ENCODE measurements around the gene KLHL24. TPM values are rescaled to one million over a fixed set of nuclear protein-coding genes. Genes with fewer than 3 reads are reported as not detected.
"Not testable (repeated sequence)": the region's sequence is repeated elsewhere in the genome, so short reads cannot be mapped to it uniquely, and the experiment has no call there.

KLHL24 gene
- polyA plus RNA-seq, 12 donors, result 26.3 to 74.7 (median 35.3) TPM

GRCh38 chr3:183632725-183633124 lies 2.7 kb upstream of the KLHL24 start:
- DNase-seq, result not testable (repeated sequence)

- DNase-seq, result no peak
Observed at GRCh38 chr3:183634707-183635106, 716 bp upstream of the KLHL24 start.

- DNase-seq, result no peak
Observed at GRCh38 chr3:183635107-183635430, 354 bp upstream of the KLHL24 start.

DNA sequence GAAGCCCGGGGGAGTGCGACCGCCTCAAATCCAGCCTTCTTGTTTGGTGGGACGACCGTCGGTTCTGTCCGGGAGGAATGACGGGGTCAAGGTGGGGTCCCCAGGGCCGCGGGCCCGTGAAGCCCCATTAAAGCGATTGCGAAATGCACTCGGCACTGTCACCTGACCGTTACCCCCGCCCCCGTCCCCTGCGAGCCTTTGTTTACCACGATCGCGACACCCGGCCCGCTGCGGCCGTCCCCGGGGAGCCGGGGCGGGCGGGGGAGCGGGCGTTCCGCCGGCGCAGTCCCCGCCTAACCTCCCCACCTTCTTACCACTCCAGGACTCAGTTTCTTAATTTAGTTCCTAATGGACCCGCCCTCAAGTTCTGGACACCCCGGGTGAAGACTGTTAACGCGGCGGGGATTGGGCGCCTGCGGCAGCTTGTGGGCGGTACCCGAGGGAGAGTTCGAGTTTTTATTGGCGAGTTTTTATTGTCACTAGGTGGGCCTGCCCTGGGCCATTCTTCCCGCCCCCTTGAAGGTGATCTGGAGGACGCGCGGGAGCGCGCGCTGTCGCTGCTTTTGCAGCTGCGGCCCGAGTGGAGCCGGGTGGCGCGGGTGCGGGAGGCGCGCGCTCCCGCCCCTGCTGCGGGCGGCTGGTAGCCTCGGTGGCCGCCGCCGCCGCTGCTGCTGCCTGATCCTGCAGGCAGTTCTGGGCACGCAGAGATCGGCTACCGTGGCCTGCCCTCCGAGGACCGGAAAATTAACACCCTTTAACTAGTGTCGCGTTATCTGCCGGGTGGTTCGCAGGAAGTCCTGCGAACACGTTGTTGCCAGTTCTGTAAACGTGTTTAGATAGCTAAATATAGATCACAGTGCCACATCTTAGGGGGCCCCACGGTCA lies 1.0 kb downstream of the KLHL24 start:
- peak; percentile 97 for DNase-seq

DNA sequence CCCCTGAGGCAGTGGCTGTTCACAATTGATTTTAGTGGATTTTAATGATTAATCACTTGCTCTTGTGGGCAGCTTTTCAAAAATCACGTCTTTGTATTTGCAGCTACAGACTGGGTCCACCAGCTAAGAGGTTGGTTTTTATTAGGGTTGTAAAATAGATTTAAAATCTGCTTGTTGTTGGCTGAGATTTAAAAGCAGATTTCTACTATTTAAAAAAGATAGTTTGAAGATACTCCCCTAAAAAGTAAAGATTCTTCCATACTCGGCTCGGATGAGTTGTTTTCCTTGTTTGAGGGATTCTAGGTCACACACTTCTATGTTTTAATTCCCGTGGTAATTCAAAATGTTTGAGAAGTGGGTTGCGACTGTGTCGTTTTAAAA lies 1.7 kb downstream of the KLHL24 start:
- DNase-seq, result no peak

DNA sequence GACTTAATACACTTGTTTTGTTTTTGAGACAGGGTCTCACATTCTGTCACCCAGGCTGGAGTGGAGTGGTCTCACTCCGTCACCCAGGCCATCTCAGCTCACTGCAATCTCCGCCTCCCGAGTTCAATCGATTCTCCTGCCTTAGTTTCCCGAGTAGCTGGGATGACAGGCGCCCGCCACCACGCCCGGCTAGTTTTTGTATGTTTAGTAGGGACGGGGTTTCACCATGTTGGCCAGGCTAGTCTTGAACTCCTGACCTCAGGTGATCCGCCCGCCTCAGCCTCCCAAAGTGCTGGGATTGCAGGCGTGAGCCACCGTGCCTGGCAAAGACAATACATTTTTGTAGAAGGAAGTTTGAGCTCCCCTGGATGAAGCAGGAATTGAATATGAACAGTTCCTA lies 2.2 kb downstream of the KLHL24 start:
- DNase-seq, result not testable (repeated sequence)

GRCh38 chr3:183638101-183638852 lies 2.9 kb downstream of the KLHL24 start:
- DNase-seq, result no peak

GRCh38 chr3:183640635-183641034 lies 5.2 kb downstream of the KLHL24 start:
- not testable (repeated sequence) for DNase-seq

DNA sequence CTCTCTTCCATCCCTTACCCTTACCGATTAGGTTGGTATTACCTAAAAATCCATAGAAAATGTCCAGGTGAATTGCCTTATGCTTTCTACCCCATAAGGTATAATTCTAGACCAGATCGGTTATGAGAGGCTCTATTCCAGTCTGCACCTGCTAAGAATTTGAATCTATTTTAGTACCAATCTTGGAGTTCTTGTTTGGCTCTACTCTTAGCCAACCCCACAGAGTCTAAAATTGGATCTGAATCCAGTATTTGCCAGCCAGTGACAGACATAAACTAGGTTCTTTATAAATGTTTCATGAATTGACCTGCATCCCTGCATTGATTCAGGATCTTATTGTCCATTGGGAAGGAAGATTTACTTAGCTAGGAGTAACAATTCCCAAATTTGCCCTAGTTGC lies 6.5 kb downstream of the KLHL24 start:
- DNase-seq, result no peak

DNA sequence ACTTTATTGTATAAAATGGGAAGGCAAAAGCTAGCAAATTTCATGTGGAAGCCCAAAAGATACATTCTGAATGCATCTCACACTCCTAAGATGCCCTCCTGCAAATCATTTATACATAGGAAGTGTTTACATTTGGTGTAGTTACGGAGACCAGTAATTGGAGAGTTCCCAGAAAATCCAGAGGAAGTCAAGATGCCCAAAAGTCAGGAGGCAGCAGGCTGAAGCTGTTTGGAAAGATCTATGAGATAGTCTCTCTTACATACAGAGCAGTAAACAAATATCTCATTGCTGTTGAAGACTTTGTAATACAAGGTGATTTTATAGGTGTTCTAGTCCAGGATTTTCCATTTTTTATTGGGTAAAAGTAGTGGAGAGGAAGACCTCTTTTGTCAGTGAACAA lies 8.8 kb downstream of the KLHL24 start:
- no peak for DNase-seq

DNA sequence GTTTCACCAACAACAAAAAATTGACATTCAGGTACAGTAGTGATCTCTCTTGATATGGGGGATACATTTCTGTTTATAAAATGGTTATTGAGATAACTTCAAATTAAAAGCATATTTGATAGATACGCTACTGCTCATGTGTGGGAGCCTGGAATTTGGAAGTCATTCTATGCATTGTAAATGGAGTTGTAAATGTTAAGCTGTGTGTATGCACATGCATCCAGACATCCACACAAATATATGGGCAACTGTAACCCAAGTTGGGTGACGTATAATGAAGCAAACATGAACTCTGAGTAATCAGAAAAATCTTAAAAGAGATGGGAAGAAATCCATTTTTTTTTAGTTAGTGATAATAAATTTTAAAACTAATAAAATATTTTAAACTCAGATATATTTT lies 9.8 kb downstream of the KLHL24 start:
- no peak for DNase-seq

GRCh38 chr3:183650554-183650953 lies 15.1 kb downstream of the KLHL24 start:
- DNase-seq, result no peak

DNA sequence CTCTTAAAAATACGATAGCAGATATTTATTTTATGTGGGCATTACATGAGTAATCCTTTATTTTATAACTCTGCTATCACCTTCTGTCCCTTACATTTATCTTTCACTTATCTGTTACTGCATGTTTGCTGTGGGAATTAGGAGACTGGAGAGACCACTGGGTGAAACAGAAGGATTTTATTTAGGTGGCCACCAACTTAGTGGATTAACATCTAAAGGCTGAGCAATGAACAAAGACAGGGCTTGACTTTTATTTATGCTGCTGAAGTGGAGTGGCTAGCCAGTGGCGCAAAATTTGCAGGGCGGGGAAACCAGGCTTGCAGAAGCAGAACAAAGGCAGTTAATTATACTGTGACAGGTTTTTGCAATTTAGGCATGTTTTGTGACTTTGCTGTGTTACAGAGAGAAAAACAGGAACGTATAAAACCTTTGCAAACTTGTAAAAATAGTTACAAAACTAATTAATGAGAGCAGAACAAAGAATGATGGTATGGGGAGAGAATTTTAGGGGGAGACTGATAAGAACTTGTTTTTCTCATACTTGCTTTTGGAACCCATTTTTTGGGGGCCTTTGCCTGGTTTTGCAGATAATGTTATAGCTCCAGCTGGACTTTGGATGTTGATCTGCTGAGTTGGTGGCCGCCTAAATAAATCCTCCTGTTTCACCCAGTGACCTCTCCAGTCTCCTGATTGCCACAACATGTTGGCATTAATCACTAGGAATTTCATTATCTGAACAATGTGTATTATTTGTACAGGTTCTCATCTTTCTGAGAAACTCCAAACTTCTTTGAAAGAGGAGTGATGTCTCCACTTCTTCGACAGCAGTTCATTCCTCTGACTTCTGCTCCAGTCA lies 18.0 kb downstream of the KLHL24 start:
- DNase-seq, result no peak

DNA sequence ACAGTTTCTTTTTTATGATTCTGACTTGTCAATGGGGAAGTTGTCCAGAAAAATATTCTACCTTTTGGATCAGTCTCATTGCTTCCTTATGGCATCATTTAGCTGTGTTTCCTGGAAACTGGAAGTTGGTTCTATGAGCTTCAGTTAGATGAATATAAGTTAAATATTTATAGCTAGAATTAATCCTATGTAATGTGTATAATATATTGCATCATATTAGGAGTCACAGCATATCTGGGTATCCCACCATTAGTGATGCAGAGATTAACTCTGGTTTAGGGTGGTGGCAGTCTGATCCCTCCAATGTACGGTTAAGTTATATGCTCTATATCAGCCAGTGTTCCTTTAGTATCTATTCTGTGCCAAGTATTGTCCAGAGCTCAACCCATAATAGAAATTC lies 19.3 kb downstream of the KLHL24 start:
- DNase-seq, result no peak

- no peak for DNase-seq
Observed at GRCh38 chr3:183662099-183662498, 26.7 kb downstream of the KLHL24 start.

DNA sequence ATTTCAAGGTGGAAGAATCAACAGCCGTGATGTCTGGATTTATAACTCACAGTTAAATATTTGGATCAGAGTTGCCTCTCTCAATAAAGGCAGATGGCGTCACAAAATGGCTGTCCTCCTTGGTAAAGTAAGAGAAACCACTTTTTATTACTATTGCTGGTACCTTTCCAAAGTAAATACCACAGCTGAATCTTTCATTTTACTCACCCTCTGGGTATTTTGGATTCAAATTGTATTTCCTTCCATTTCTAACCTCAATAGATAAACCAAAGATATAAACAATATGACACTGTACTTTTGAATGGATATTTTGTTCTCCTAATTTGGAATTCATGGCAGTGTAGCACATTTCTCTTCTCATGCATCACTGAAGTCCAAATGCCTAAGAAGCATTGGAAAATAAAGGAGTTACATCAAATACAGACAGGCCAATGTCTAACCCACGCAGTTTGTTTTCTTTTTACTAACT lies 29.5 kb downstream of the KLHL24 start:
- no peak for DNase-seq

GRCh38 chr3:183680061-183680460 lies 44.6 kb downstream of the KLHL24 start:
- no peak for DNase-seq

- no peak for DNase-seq
Observed at GRCh38 chr3:183687705-183688104, 52.3 kb downstream of the KLHL24 start.

DNA sequence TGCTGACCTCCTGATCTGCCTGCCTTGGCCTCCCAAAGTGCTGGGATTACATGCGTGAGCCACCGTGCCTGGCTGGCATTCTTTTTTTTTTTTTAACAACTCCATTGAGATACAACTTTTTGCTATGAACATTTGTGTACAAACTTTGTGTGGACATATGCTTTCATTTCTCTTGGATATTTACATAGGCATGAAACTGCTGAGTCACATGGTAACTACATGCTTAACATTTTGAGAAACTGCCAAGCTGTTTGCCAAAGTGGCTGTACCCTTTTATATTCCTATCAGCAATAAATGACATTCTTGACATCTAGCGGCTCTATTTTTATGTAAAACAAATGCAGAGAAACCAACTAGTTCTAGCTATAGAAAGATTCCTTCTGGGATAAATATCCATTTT lies 53.5 kb downstream of the KLHL24 start:
- DNase-seq, result no peak

DNA sequence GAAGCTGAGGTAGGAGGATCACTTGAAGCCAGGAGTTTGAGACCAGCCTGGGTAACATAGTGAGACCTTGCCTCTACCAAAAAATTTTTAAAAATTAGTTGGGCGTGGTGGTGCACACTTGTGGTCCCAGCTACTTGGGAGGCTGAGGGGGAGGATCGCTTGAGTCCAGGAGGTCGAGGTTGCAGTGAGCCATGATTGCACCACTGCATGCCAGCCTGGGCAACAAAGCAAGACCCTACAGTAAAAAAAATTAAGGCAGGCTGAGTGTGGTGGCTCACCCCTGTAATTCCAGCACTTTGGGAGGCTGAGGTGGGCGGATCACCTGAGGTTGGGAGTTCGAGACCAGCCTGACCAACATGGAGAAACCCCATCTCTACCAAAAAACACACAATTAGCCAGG lies 54.2 kb downstream of the KLHL24 start:
- DNase-seq, result not testable (repeated sequence)

GRCh38 chr3:183690402-183690995 lies 55.1 kb downstream of the KLHL24 start:
- no peak for DNase-seq

GRCh38 chr3:183692436-183692835 lies 57.0 kb downstream of the KLHL24 start:
- no peak for DNase-seq
